GM12891 (cell line): ENCODE data around the gene ASCL2.

ENCODE experiments used
- POLR2A ChIP-seq: IDR thresholded peaks from 2 replicates; pipeline ENCODE4 v1.6.1; 2011; ENCODE audit warnings: low read depth, low read length, control low read depth
- POLR2AphosphoS5 ChIP-seq: IDR thresholded peaks from 2 replicates; pipeline ENCODE4 v1.6.1; 2011; ENCODE audit warnings: low read depth, low read length, control low read depth
- SPI1 ChIP-seq: IDR thresholded peaks from 2 replicates; pipeline ENCODE4 v1.6.1; 2011; ENCODE audit warnings: low read depth, low read length, control low read depth
- TAF1 ChIP-seq: IDR thresholded peaks from 2 replicates; pipeline ENCODE4 v1.6.1; 2011; ENCODE audit warnings: low read depth, low read length, control low read depth

- TF ChIP-seq TAF1 (no peak), POLR2A (no peak), POLR2AphosphoS5 (no peak), SPI1 (no peak)
Observed at GRCh38 chr11:2272946-2273280, 2.5 kb upstream of the ASCL2 start.
